HG02840 (cell line): ENCODE data around the gene ADH1C.
"Not testable (repeated sequence)": the region's sequence is repeated elsewhere in the genome, so short reads cannot be mapped to it uniquely, and the experiment has no call there.

Experiments
- ATAC-seq: cut with Tn5 transposase; IDR thresholded peaks from one replicate; pipeline ENCODE4 v1.9.1; 2021; ENCODE audit warnings: mild to moderate bottlenecking, moderate library complexity, moderate number of reproducible peaks; ENCODE audit not compliant: unreplicated experiment, low FRiP score

Gene ADH1C

GRCh38 chr4:99359480-99360204 lies 7.1 kb upstream of the ADH1C start:
- ATAC-seq: no peak

- no peak for ATAC-seq
Measured at GRCh38 chr4:99357948-99358347, 5.4 kb upstream of the ADH1C start.

GRCh38 chr4:99356992-99357391 lies 4.4 kb upstream of the ADH1C start:
- ATAC-seq: peak; percentile 81

- not testable (repeated sequence) for ATAC-seq
Measured at GRCh38 chr4:99356149-99356548, 3.6 kb upstream of the ADH1C start.

- ATAC-seq: no peak
Measured at GRCh38 chr4:99351487-99351886, 1.1 kb downstream of the ADH1C start.

GRCh38 chr4:99349338-99349737 lies 3.2 kb downstream of the ADH1C start:
- no peak for ATAC-seq

GRCh38 chr4:99342624-99343023 lies 9.9 kb downstream of the ADH1C start:
- ATAC-seq: not testable (repeated sequence)

- ATAC-seq: no peak
Measured at GRCh38 chr4:99341426-99341825, 11.1 kb downstream of the ADH1C start.

- no peak for ATAC-seq
Measured at GRCh38 chr4:99339172-99339571, 13.4 kb downstream of the ADH1C start.

- ATAC-seq: no peak
Measured at GRCh38 chr4:99336553-99336952, 16.0 kb downstream of the ADH1C start.

GRCh38 chr4:99334880-99335279 lies 17.7 kb downstream of the ADH1C start:
- ATAC-seq: no peak

GRCh38 chr4:99330648-99331047 lies 21.9 kb downstream of the ADH1C start:
- ATAC-seq: no peak

- ATAC-seq: no peak
Measured at GRCh38 chr4:99329876-99330275, 22.7 kb downstream of the ADH1C start.

GRCh38 chr4:99324979-99325378 lies 27.6 kb downstream of the ADH1C start:
- ATAC-seq: no peak

- no peak for ATAC-seq
Measured at GRCh38 chr4:99324361-99324760, 28.2 kb downstream of the ADH1C start.

GRCh38 chr4:99323756-99324155 lies 28.8 kb downstream of the ADH1C start:
- ATAC-seq: no peak

- ATAC-seq: no peak
Measured at GRCh38 chr4:99321241-99322191, 31.0 kb downstream of the ADH1C start, which contains the start of gene ADH1B. Gene ADH1B (minus strand): TSS chr4:99321401. CDS start chr4:99321331, 70 bp downstream.

GRCh38 chr4:99317811-99318210 lies 34.7 kb downstream of the ADH1C start:
- ATAC-seq: not testable (repeated sequence)

GRCh38 chr4:99317354-99317753 lies 35.2 kb downstream of the ADH1C start:
- no peak for ATAC-seq

- ATAC-seq: no peak
Measured at GRCh38 chr4:99315839-99316238, 36.7 kb downstream of the ADH1C start.

- no peak for ATAC-seq
Measured at GRCh38 chr4:99314211-99314610, 38.3 kb downstream of the ADH1C start.
